NCI-H2196 treated with DMSO at 0.1 percent for 48 hours (cell line): ENCODE results near the gene ASPG.

Experiments
- DNase-seq: peaks from one replicate; lab custom pipeline; 2025; ENCODE audit not compliant: unreplicated experiment; lab: John Stamatoyannopoulos, UW

Gene ASPG

DNA sequence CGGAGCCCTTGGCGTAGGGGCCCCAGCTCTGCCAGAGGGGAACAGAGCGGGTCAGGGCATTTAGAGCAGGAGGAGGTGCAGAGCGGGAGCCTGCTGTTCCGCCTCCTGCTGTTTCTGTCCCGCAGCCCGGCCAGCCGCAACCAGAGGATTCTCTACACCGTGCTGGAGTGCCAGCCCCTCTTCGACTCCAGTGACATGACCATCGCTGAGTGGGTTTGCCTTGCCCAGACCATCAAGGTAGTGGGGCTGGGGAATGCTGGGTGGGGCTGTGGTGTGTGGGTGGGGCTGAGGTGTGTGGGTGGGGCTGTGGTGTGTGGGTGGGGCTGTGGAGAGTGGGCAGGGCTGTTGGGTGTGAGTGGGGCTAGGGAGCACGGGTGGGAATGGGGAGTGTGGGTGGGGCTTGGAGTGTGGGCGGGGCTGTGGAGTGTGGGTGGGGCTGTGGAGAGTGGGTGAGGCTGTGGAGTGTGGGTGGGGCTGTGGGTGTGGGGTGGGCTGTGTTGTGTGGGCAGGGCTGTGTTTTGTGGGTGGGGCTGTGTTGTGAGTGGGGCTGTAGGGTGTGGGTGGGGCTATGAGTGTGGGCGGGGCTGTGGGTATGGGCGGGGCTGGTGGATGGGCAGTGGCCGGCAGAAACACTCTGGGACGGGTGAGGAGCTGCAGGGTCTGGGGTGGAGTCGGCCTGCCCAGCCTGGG, 8.0 kb downstream of the ASPG start:
- no peak for DNase-seq

DNA sequence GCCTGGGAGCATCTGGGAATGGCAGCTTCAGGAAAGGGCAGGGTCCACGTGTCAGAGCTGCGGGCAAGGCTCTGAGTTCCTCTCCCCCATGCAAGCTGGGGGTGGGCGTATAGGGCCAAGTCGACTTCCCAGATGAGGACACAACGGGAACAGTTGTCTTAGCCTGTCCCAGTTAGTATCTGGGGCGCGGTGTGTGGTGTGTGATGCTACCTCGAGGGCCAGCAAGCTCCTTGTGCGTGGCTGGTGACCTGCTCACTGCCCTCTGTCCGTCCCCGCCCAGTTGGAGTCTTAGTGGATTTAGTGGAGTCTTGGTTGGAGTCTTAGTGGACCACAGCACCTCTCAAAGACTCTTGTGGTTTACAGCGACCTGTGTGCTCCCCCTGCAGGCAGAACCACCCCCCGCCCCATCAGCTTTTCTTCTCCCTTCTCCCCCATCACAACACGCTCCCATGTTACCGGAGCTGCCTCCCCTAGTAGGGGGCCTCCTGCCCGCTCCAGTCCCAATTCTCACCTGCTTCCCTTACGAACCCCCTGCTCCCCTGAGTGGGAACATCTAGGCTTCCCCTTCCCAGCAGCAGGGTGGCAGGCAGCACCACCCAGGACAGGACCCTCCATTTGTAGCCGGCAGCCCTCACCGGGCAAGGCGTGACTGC, 8.7 kb downstream of the ASPG start:
- no peak for DNase-seq

DNA sequence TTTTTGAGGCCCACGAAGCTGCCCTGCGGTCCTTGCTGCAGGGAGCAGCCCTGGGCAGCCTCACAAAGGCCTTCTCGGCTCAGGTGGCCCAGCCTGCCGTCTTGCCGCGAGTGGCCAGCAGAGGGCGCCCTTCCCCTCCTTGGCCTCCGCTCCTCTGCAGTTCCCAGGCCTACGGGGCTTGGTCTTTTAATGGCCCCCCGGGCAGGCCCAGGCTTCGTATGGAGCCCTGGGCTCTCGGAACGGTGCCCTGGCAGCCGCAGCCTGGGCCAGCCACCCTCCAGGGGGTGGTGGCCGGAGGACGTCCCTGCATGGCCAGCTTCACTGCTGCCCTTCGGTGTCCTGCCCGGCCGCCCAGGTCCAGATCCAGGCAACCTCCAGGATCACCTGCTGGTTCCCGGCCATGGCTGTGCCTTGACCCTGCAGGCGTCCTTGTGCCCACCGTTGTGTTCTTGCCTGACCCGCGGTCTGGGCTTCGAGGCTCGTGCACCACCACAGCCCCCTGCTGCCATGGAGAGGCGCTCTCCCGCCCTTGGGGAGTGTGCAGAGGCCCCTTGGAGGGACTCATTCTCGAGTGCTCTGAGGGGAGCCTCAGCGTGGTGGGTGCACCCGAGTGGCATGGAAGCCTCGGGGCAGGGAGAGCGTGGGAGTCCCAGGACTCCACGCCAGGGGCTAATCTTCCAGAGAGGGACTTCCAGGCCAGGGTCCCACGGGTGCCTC, 9.4 kb downstream of the ASPG start:
- DNase-seq, result no peak

DNA sequence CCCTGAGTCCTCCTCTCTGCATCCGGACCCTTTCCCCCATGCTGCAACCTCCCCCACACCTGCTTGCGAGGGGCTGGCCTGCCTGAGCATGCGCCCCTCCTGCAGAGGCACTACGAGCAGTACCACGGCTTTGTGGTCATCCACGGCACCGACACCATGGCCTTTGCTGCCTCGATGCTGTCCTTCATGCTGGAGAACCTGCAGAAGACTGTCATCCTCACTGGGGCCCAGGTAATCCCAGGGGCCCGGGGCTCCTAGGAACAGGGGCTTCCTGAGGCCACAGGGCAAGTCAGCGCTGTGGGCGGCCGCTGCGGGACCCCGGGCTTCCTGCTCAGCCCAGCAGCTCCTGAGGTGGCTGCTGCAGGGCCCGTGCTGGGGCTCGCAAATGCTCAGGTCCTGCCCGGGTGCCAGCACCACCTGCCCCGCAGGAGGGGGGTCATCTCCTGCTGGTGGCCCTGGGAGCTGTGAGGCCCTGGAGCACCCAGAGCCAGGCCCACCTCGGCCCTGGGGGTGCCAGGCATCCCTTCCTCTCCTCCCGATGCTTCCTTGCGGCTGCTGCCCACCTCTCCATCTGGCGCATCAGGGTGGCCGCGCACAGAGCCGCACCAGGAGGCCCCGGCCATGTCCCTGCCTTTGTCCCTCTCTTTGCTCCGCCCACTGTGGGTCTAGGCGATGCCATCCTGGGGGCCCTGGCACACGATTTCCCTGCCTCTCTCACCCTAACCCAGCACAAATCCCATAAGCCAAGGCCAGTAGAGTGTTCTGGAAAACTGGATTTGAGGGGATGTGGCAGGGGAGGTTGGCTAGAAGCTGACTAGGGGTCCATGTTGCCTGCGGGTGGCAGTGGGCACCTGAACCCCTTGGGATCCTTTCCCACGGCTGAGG, 10.2 kb downstream of the ASPG start:
- no peak for DNase-seq

DNA sequence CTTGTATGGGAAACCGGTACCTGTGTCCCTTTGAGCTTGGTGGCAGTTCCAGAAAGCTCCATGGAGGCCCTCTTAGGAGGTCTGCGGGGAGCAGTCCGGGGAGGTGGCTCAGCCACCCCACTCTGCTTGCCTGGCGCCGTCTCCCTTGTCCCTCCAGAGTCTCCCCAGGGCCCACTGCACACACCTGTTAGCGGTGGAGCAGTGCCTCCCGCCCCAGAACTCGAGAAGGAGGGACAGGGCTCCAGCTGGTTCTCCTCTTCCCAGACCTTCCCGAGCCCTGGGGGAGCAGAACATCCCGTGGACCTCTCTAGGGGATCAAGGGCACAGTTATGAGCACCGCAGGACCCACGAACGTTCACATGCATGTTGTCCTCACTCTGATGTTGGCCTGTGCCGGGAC, 10.8 kb downstream of the ASPG start:
- DNase-seq, result no peak

DNA sequence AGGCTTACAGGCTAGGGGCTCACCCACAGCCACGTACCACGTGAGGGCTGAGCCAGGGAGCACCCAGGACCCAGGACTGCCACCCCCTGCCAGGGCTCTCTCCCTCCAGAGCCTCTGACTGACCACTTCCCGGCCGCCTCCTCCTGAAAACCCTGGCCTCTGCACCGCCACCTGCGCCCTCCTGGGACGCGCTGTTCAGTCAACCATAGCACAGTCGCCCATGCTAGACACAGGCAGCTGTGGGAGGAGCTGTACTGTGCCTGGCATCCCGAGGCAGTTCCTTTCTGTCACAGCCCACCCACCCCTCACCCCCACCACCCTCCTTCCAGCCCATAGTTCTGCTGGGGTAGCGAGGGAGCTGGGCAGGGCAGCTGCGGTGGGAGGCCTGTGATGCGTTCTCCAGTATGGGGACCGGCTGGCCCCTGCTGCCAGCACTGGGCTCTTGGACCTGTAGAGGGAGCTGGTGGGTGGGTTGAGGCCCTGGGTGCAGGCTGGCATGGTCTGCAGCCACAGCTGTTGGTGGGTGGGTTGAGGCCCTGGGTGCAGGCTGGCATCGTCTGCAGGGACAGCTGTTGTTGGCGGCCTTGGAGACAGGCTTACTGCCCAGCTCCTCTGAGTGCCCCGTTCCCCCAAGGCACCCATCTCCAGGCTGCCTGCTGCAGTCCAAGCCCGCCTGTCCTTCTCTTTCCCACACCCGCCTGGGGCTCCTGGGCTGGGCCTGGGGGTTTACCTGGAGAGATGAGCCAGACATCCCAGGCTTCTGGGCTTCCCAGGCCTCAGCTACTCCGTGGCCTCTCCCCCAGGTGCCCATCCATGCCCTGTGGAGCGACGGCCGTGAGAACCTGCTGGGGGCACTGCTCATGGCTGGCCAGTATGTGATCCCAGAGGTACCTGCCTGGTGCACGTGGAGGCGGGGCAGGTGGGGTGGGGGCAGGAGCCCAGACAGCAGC, 11.5 kb downstream of the ASPG start:
- DNase-seq, result no peak

DNA sequence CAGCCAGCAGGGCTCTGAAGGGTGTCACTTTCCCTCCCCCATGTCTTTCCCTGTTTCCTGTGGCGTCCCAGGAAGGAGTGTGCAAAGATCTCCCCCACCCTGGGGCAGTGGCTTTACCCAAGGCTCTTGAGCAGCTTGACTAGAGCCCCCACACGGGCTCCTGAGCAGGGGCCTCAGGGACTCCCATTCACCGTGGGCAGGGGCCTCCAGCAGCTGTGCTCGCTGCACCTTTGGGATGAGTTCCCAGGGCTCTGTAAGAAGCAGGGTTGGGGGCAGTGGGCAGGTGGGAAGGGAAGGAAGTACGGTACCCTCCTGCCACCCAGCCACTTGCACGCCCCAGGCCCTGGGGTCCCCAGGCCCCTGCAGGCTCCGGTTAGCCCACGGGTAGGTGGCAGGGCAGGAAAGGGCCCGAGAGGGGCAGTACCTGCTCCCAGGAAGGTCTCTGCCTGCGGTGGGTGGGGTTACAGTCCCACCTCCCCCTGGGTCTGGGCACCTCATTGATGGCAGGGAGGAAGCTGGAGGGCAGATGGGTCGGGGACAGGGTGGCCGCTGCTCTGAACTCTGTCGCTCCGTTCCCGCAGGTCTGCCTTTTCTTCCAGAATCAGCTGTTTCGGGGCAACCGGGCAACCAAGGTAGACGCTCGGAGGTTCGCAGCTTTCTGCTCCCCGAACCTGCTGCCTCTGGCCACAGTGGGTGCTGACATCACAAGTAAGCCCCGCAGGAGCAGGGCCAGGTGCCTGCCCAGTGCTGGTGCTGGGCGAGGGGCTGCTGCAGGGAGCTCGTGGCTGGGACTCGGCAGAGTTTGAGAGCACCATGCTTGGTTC, 13.0 kb downstream of the ASPG start:
- no peak for DNase-seq

DNA sequence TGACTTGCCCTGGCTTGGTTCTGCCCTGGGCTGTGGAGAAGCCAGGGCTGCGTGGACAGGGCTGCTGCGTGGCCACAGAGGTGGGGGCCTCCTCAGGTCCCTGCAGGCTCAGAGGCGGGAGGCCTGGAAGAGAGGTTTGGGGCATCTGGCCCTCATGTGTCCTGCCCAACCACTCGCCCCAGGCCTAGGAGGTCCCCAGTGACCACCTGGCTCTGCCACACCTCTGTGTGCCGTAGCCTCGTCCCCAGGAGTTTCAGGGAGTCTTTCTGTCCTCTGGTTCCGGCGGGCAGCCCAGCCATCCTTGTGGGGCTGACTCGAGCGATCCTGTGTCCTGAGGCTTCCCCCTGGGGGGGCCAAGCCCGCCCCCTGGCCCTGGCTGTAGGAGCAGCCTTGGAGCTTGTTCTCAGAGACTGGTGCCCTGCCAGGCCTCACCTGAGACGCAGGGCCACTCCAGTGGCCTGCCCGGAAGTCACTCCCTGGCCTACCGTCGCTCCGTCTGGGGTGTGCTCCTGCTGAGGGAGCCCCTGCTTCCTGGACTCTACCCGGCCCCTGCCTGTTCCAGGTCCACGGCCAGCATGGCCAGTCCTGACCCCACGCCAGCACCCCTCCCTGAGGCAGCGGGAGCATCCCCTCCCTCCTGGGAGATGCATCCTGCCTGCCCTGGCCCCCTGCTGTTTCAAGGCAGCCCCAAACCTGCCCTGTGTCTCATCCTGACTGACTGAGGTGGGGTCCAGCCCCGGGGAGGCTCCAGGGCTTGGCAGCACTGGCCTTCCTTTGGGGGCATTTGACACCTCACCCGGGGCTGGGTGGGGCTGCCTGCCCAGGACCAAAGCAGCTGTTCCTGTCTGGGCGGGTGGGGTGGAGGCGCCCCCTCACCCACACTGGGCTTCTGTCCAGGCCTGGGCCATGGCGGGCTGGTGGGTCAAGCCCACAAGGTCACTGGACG, 13.9 kb downstream of the ASPG start:
- DNase-seq, result no peak

DNA sequence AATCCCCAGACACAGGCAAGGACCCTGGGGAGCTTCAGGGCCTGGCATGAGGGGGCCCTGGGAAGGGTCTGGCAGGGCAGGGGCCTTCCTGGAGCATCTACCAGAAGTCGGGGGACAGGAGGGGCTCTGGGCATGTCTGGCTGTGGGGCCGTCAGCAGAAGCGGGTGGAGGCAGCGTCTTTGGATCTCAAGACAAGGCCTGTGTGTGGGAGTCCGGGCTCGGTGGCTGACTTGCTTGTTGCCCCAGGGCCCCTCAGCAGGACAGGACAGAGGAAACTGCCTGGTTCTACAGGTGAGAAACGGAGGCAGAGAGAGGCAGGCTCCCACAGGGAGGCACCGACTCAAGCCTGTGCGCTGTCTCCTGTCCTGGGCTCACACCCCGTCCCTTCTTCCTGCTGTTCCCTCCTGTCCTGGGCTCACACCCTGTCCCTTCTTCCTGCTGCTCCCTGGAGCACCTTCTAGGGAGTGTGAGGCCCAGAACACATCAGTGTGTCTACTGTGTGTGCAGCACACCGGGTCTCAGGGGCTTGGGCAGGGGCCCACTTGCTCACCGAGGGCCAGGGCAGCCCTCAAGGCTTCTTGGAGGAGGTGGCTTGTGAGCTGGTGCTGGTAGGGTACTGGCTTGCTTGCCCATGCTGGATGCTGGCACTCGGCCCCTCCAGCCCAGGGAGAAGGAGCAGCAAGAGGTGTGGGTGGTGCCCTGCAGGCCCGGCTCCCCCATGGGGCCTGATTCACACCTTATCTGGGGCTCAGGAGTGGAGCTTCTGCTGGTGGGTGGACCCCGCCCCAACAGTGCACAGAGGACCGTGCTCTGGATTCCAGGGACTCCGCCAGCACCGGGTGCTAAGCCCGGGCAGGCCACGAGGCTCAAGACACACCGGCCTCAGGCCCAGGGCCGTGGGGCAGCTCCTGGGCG, 14.9 kb downstream of the ASPG start:
- no peak for DNase-seq

DNA sequence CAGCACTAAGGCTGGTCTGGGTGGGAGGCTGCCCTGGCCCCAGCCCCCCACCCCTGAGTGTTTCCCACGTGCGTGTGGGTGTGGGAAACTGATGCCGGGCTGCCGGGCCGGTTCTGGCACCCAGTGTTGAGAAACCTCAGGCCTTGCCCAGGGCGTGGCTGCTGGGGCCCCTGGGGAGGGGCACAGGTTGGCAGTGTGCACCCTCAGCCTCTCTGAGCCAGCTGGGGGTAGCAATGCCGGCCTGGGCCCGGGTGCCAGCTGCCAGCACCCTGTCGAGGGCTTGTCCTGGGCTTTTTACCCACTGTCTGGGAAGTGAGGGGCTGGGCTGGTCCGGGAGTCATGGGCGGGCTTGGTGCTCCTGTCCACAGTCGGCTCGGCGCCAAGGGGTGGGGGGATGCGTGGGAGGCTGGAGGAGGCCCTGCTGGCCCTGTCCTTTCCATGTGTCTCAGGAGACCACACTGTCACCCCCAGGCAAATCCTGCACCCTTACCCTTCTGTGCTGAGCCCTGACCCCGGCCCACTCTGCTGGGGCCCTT, 15.7 kb downstream of the ASPG start:
- DNase-seq, result no peak

DNA sequence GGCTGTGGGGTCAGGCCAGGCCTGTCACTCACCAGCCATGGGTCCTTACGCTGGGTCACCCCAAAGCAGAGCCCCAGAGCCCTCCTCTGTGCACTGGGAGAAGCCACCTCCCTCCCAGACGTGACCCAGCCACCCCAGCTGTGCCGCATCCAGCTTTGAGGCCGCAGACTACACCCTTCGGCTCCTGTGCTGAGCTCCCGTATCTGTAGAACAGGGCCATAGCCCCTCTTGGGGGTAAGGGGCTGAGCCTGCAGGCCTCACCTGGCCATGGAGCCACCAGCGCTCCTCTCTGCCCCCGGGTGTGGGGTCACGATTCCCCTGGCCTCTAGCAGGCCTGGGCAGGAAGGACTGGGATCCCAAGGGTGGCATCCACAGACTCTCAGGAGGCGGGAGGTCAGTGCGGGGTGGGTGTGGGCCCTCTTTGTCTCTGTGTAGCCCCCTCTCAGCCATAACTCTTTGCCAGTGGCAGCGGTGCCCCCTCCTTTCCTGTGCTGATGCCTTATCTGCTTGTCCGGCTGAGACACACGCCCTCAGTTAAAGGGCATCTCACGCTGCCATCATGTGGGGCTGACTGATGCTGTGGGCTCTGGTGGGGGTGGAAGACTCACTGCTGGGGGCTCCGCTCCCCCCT, 16.3 kb downstream of the ASPG start:
- no peak for DNase-seq

DNA sequence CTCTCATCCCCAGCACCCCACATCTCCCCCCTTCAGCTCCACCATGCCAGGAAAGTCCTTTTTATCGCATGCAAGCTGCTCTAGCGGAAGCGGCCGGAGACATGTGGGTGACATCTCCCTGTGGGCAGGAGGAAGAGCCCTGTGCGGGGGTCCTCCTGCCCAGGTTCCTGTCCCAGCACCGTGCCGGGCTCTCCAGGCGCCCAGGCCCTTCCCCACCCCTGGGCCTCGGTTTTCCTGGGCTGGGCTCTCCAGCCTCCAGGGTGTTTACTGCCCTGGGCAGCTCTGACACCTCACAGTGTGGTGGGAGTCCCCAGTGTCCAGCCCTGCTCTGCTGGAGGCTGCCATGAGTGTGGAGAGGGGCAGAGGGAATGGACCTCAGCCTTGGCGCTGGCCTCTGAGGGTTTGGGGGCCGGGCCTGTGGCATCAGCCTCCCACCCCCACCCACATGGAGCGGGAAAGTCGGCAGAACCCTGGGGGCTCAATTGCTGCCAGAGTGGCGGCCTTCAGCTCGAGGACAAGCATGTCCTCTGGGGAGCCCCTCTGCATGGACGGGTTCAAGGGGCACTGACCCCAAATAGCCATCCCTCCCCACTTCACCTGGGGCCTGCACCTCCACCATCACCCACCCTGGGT, 16.9 kb downstream of the ASPG start:
- no peak for DNase-seq

DNA sequence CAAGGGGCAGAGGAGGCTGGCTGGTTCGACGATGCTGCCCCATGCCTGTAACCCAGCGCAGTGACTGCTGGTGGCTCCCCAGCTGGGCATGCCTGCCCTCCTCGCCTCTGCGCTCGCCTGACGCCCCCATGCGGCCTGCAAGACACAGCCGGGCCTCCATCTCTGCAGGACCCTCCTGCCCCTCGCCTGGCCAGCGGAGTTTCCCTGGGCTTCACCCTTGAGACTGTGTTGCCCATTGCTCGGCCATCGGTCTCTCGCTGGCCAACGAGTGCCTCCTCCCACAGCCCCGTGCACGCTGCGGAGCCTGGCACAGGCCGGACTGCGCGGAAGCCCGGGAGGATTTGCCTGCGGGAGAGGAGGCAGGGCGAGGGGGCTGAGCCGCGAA, 17.6 kb downstream of the ASPG start:
- no peak for DNase-seq

DNA sequence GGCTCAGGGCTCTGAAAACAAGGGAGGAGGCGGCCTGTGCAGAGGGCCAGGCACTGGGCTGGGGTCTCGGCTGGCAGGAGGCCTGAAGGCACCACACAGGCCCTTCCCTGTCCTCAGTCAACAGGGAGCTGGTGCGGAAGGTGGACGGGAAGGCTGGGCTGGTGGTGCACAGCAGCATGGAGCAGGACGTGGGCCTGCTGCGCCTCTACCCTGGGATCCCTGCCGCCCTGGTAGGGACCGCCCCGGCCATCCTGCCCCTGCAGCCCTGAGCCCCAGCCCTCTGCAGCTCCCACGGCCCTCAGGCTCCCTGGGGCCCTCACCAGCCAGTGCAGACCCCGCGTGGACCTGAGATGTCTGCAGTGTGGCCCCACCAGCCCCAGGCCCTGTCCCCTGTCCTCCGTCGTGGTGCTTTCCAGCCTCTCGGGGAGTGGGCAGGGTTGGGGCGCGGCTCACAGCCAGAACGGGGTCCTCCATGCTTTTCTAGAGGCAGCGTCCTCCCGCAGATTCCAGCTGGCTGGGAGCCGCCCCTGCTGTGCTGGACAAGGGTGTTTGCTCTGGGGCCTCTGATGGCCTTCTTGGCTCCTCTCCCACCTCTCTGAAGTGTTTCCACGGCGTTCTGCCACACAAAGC, 18.1 kb downstream of the ASPG start:
- DNase-seq, result no peak

DNA sequence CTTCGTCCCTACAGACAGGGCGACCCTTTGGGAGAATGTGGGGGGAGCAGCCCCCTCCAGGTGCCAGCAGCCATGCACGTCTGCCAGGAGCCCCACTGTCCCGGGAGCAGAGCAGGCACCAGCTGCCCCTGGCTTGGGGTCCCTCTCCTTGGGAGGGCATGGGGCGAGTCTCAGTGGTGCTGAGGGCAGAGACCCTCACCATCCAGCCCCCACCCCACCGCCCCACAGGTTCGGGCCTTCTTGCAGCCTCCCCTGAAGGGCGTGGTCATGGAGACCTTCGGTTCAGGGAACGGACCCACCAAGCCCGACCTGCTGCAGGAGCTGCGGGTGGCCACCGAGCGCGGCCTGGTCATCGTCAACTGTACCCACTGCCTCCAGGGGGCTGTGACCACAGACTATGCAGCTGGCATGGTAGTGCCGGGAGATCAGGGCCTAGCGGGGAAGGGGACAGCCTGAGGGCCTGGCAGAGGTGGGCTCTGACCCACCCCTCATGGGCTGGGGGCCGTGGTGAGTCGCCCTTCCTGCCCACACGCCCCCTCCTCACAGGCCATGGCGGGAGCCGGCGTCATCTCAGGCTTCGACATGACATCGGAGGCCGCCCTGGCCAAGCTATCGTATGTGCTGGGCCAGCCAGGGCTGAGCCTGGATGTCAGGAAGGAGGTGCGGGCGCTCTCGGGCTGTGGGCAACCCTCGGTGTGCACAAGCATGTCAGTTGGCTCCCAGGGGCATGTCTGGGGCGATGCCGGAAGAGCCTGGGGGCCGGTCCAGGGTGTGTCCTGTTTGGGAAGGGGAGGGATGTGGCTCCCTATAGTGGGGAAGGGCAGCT, 18.8 kb downstream of the ASPG start:
- DNase-seq, result no peak
